ENCODE measurements around the gene TUSC2.

The TUSC2 gene

GRCh38 chr3:50371133-50371685 lies 43.2 kb upstream of the TUSC2 start:
- Histone ChIP-seq H3K27me3 (ENCODE audit: insufficient read depth, low read depth, severe bottlenecking) (no peaks in the 10 kb centered on the region), H3K9me3 (ENCODE audit: severe bottlenecking) (no peaks in the 10 kb centered on the region), H3K4me3 (ENCODE audit: low read depth, low read length) (no peak overlapping the region), H3K27ac (peak overlapping the region; percentile 21), H3K36me3 (no peaks in the 10 kb centered on the region)
- TF ChIP-seq CTCF (IDR thresholded peaks at IDR 0.05; ENCODE audit: low read depth, low read length), result no peak
- DNase-seq, result no peak

DNA sequence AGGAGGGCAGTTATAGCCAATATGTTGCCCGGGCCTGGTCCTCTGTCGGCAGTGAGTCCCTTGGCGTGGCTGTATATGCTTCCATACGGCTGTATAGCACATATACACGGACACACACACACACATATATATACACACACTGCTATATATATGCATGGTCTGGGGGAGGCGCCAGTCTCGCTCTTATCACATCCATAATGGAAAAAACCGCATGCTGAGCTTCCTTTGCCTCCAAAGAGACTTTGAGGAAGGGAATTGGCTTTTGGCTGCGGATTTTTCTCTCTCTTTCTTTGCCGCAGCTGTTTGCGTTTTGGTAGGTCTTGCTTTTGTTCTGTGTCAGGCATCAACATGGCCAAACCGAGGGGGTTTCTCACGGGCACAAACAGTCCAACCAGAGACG lies 42.6 kb upstream of the TUSC2 start:
- Histone ChIP-seq H3K4me3 (ENCODE audit: low read depth, low read length) (no peak overlapping the region), H3K27me3 (ENCODE audit: insufficient read depth, low read depth, severe bottlenecking) (no peaks in the 10 kb centered on the region), H3K36me3 (no peaks in the 10 kb centered on the region), H3K9me3 (ENCODE audit: severe bottlenecking) (no peaks in the 10 kb centered on the region), H3K27ac (no peak overlapping the region; the same call in 1 of the 2 replicates)
- peak; percentile 56 for TF ChIP-seq CTCF (IDR thresholded peaks at IDR 0.05; ENCODE audit: low read depth, low read length)
- DNase-seq, result peak; percentile 68

- Histone ChIP-seq H3K27me3 (ENCODE audit: insufficient read depth, low read depth, severe bottlenecking) (no peaks in the 10 kb centered on the region), H3K36me3 (no peaks in the 10 kb centered on the region), H3K9me3 (ENCODE audit: severe bottlenecking) (no peaks in the 10 kb centered on the region), H3K27ac (no peak overlapping the region), H3K4me3 (ENCODE audit: low read depth, low read length) (no peak overlapping the region)
- DNase-seq, result no peak
- no peak for TF ChIP-seq CTCF (IDR thresholded peaks at IDR 0.05; ENCODE audit: low read depth, low read length)
Measured at GRCh38 chr3:50369012-50369670, 41.1 kb upstream of the TUSC2 start.

DNA sequence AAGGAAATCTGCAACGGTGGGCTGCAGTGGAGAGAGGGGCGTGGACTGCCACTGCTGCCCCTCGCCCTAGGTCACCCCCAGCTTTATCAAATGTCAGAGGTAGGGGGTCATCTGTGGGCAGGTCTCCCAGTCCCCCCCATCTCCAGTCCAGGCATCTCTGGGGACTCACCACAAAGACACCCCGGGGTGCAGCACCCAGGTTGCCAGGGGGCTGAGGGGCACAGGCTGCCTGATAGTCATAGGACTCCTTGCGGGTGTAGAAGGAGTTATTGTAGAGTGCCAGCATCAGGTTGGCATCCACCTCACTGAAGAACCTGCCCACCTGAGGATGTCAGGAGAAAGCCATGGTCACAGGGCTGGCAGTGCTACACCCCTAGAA lies 37.8 kb upstream of the TUSC2 start:
- Histone ChIP-seq H3K27me3 (ENCODE audit: insufficient read depth, low read depth, severe bottlenecking) (no peaks in the 10 kb centered on the region), H3K36me3 (no peaks in the 10 kb centered on the region), H3K27ac (no peak overlapping the region), H3K4me3 (ENCODE audit: low read depth, low read length) (no peak overlapping the region), H3K9me3 (ENCODE audit: severe bottlenecking) (no peaks in the 10 kb centered on the region)
- no peak for TF ChIP-seq CTCF (IDR thresholded peaks at IDR 0.05; ENCODE audit: low read depth, low read length)
- DNase-seq, result no peak

DNA sequence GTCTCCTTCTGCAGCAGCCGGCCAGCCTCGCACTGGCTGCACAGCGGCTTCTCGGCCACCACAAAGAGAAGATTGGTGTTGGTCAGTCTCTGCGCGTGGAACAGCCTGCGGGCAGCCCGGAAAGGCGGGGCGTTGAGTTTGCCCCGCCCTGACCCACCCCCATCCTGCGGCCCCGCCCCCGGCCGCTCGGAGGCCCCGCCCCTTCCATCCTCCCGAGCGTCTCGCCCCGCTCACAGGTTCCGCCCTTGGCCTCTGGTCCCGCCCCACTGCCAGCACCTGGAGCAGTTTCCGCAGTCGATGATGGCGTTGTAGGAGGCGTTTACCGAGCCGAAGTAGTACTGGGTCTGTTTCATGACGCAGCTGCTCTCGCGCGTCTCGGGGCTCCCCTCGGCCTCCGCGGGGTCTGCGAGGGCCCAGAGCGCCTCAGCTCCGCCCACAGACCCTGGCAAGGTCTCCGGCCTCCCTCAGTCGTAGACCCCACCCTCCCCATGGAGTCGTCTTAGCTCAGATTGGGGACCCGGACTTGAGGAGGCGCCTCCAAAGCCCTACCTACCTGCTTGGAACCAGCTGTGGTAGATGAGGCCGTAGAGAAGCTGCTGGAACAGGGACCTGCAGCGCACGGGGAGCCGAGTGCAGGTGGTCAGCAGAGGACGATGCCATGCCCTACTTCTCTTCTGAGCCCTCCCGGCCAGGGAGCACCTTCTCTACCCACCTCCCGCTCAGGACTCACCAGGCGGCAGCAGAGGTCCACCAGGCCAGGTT lies 37.2 kb upstream of the TUSC2 start:
- no peak for TF ChIP-seq CTCF (IDR thresholded peaks at IDR 0.05; ENCODE audit: low read depth, low read length)
- Histone ChIP-seq H3K4me3 (ENCODE audit: low read depth, low read length) (no peak overlapping the region), H3K27me3 (ENCODE audit: insufficient read depth, low read depth, severe bottlenecking) (no peaks in the 10 kb centered on the region), H3K36me3 (no peaks in the 10 kb centered on the region), H3K9me3 (ENCODE audit: severe bottlenecking) (no peaks in the 10 kb centered on the region), H3K27ac (no peak overlapping the region)
- no peak for DNase-seq

All from WERI-Rb-1 (cell line).